Daoy (cell line): ENCODE data around the gene KIF17. TPM values are rescaled to one million over a fixed set of nuclear protein-coding genes. Genes with fewer than 3 reads are reported as not detected.
"Not testable (repeated sequence)": the region's sequence is repeated elsewhere in the genome, so short reads cannot be mapped to it uniquely, and the experiment has no call there.

Experiments used
- DNase-seq: peaks from one replicate; pipeline ENCODE4 v3.0.0-alpha.2; 2015; ENCODE audit warnings: low read depth
- total RNA-seq: library from RNA; depleted of rRNA; stranded (reverse); fragments of >200 nt; shearing (Covaris generic); gene quantifications from 2 replicates; pipeline ENCODE4 v1.2.3, GENCODE V29; 2014

The KIF17 gene
- total RNA-seq, 1 experiment from 2014 or later, result 0.06 TPM

- DNase-seq, result no peak
Measured at GRCh38 chr1:20691872-20692271, 25.9 kb downstream of the KIF17 start.

GRCh38 chr1:20689645-20690056, 28.2 kb downstream of the KIF17 start:
- DNase-seq, result no peak

DNA sequence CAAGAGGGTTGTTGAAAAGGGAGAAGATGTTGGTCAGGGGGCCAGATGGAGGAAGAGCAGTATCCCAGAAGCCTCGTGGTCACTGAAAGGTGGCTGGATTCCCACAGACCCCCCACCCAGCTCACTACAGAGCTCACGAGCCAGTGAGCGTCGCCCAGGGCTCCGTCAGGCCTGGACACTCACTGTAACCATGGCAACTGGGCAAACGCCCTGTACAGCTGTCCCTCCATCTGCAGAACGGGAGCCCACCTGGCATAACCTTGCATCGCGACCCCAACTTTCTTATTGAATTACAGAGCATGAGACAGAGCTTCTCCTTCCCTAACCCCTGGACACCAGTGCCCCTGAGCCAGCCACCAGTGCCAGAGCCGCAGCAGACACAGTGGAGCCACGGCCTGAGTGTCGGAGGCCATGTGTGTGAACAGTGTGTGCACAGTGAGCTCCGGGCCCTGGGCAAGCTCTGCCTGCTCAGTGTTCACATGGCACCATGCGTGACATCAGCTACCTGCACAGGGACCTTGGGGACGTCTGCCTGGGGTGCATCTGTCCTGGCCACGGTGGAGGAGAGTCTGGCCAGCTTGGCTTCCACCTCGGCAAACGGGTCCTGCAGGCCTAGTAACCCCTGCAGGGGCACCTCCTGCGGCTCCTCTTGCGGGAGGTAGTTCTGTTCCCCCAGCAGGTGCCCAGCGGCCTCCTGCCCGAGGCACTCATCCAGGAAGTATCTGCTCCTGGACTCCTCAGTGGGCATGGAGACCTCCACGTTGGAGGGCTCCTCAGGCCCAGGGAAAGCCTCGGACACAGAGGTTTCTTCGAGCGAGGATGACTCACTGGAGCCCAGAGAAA, 30.7 kb downstream of the KIF17 start:
- no peak for DNase-seq

DNA sequence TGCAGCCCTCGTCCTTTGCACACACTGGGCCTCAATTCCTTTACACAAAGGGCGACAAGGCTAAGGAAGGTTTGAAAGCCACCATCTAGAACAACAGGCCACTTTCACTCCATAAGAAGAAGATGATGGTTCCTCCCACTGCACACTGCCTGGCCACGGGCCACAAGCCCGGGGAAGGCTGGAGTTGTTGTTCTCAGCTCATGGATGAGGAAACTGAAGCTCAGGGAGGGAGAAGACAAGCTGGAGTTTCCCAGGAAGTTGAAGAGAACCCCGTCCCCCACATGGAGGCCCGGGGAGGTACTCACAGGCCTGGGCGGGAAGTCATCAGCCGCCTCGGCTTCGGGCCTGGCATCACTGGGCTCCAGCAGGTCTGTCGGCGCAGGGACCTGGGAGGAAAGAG, 32.1 kb downstream of the KIF17 start:
- no peak for DNase-seq

DNA sequence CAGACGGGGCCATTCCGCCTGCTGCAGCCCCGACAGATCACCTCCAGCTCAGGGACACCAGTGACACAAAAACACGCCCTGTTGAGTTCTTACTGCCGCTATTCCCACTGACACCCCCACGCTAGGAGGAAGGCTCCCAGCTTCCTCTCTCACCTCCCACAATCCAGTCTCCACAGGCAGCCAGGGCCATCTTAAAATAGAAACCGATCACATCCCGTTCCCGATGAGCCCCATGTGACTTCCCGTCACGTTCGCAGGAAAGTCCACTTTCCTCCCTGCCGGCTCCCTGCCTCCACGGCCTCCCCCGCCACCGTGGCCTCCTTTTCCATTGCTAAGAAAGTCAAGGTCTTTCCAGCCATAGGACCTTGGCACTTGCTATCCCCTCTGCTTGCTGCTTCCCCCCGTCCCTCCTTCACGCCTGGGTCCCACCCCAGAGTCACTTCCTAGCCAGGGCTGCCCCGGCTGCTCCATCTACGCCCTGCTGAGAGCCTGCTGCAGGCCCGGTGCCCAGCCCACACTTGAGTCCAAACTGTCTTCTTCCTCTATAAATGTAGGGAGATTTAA, 32.6 kb downstream of the KIF17 start:
- no peak for DNase-seq

GRCh38 chr1:20684651-20685050, 33.2 kb downstream of the KIF17 start:
- no peak for DNase-seq

DNA sequence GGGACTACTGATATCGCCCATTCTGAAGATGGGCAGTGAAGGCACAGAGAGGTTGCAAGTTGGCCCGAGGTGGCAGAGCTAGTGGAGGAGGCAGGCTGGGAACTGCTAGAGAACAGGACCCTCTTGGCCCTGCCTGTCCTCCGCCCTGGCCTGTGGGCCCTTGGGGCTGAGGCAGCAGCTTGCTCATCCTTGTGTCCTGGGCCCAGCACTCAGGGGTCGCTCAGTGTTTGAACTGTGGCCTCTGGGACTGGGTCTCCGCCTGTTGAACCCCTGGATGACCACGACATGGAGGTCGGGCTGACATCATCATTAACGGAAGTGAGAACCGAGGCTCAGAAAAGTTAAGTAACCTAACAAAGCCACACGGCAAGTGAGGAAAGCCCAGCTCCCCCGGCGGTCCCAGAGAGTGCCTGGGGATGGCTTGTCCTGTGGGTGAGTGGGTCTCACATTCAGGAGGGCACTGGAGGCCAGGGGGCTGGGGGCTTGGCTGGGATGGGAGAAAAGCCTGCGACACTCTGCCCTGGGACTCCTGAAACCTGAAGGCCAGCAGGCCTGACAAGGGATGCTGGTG, 33.7 kb downstream of the KIF17 start:
- no peak for DNase-seq

- no peak for DNase-seq
Measured at GRCh38 chr1:20683614-20684013, 34.2 kb downstream of the KIF17 start.

- no peak for DNase-seq
Measured at GRCh38 chr1:20682571-20683236, 35.1 kb downstream of the KIF17 start.

DNA sequence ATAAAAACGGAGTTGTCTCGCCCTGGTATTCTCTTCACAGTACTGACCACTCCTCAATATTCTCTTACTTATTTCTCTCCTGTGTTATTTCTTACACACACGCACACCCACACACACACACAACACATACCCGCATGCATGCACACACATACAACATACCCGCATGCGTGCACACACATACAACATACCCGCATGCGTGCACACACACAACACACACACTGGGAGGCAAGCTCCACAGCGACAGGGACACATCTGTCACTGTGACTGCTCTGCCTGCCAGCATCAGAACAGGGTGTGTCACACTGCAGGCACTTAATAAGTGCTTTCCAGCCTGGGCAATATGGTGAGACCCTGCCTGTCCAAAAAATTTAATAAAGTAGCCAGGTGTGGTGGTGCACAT, 35.8 kb downstream of the KIF17 start:
- DNase-seq, result no peak

DNA sequence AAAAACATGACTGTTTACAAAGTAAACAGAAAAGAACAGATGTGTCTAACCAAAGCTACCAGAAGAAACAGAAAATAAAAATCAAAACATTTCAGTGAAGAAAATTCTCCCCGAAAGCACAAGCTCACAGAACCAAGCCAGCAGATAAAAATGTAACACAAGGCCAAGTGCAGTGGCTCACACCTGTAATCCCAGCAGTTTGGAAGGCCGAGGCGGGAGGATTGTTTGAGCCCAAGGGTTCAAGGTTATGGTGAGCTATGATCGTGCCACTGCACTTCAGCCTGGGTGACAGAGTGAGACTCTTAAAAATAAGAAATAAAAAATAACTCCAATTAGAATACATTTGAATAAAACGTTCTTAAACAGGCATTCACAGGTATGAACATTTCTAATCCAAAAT, 37.5 kb downstream of the KIF17 start:
- no peak for DNase-seq

DNA sequence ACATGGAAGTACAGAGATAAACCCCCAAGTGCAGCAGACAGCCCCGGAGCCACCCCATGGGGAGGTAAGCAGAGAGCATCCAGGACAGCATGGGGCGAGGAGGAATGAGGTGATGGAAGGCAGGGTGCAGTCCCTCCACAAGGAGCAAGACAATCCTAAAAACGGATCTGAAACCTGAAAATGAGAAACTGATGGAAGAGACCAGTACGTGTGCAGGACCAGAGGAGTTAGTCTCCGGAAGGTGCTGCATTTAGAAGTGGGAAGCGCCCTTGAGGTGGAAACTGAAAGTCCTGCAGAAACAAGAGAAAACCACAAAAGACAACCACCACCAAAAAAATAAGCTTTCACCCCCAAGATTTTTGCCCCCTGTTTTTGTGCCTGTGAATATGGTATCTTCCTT, 39.2 kb downstream of the KIF17 start:
- DNase-seq, result no peak

- DNase-seq, result not testable (repeated sequence)
Measured at GRCh38 chr1:20673626-20674025, 44.2 kb downstream of the KIF17 start.

GRCh38 chr1:20672265-20672632, 45.6 kb downstream of the KIF17 start:
- no peak for DNase-seq

DNA sequence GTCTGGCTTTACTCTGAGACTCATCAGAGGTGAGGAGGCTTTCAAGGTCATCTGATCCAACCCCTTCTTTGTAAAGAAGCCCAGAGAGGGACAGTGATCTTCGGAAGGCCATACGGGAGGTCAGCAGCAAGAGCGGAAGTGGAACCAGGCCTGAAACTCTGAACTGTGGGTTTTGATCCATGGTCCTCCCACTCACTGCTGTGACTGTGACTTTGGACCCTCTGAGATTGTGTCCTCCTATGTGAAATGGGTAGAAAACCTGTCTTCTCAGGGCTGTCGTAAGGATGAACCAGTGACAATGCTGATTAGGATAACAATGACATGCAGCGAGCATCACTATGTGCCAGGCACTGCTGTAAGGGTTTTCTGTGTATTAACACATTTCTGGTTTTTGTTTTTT, 46.9 kb downstream of the KIF17 start:
- no peak for DNase-seq

- no peak for DNase-seq
Measured at GRCh38 chr1:20668581-20668980, 49.2 kb downstream of the KIF17 start.

DNA sequence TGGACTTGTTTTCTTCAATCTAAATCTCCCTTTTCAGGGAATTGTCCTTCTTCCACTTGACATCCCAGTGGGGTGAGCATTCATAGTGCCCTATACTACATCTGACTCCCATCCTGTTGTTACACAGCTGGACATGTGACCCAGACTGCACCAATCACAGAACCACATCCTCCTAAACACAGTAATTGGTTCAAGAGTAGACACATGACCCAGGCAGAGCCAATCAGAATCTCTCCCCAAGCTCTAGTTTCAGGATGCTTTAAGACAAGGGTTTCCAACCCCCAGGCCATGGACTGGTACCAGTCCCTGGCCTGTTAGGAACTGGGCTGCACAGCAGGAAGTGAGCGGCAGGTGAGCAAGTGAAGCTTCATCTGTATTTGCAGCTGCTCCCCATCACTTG, 51.0 kb downstream of the KIF17 start:
- peak; percentile 35 for DNase-seq

- no peak for DNase-seq
Measured at GRCh38 chr1:20666146-20666545, 51.7 kb downstream of the KIF17 start.

GRCh38 chr1:20665726-20666125, 52.1 kb downstream of the KIF17 start:
- no peak for DNase-seq

DNA sequence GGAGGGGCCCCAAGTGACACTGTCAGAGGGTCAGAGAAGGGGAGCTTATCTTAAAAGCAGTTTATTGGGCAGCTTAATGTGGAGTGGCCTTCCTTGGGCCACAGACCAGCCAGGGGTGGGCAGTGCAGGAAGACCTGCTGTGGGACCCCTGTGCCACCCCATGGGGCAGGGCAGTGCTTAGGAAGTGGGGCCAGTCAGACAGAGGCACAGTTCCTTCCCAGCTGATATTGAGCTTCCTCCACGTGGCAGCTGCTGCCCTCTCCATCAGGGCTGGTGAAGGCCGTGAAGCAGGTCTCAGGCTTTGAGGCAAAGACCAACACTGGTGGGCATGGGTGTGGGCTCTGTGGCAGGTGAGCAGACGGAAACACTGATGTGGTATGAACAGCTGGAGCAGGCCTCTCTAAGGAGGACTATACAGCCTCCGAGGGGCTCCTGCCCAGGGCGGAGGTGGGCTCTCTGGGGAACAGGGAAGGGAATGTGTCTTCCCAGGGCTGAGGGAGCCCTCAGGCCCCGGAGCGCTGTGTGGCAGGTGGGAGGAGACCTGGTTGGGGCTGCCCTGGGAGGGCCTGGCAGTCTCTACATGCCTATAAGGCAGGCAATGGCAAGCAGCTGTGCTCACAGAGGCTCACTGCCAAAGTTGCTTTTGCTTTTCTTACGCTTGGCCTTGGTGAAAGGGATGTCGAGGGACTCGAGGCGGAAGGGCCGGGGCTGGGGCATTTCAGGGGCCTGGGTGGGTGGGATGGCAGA, 53.7 kb downstream of the KIF17 start:
- DNase-seq, result no peak

DNA sequence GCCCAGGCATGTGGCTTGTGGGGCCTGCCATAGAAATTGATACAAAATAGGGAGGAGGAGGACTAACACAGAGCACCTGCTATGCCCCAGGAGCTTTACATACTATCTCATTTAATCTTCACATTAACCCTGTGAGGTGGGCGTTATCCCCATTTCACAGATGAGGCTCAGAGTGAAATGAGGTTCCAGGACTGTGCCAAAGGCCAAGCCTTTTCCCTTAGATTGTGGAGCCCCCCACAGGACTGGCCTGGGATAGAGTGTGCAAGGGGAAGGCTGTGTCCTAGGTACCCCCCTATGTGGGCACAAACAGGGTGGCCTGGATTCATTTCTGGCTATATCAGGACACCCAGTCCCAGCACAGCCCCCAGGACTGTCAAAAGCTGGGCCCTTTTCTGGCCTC, 54.4 kb downstream of the KIF17 start:
- no peak for DNase-seq

- no peak for DNase-seq
Measured at GRCh38 chr1:20662110-20662475, 55.7 kb downstream of the KIF17 start.
